Measurements from ENCODE around the gene AHCTF1. TPM values are rescaled to one million over a fixed set of nuclear protein-coding genes. Genes with fewer than 3 reads are reported as not detected.
A peak's percentile ranks its signal among the peaks of the same experiment; 100 is the strongest.

AHCTF1 gene
- total RNA-seq, 3 donors from 2014 or later (not counting 1 experiment from before 2014, with no cell fraction given): 46.5 to 50.2 (median 47.4) TPM

GRCh38 chr1:246811985-246812384 is 119.8 kb downstream of the AHCTF1 start:
- H3K36me3 Mint-ChIP-seq: no peaks in the 10 kb centered on the region
- WGBS (ENCODE audit: insufficient coverage): 89% methylated on average over 2 of the region's 3 CpGs
- peaks cover 6 to 11% of the 10 kb centered on the region in 2 donors for H3K27me3 Mint-ChIP-seq (ENCODE audit: low read depth in 2 of 2)
- no peak overlapping the region for H3K4me3 ChIP-seq (ENCODE audit: low read length)
- intact Hi-C loops (cut with micrococcal nuclease): no loop called here
- peaks cover 7 to 12% of the 10 kb centered on the region in 2 donors for H3K4me1 Mint-ChIP-seq
- no peak for DNase-seq
- H3K4me1 ChIP-seq (ENCODE audit: control insufficient read depth, insufficient read depth, low read length): peaks cover 10% of the 10 kb centered on the region
- TF ChIP-seq, protein P1, sequence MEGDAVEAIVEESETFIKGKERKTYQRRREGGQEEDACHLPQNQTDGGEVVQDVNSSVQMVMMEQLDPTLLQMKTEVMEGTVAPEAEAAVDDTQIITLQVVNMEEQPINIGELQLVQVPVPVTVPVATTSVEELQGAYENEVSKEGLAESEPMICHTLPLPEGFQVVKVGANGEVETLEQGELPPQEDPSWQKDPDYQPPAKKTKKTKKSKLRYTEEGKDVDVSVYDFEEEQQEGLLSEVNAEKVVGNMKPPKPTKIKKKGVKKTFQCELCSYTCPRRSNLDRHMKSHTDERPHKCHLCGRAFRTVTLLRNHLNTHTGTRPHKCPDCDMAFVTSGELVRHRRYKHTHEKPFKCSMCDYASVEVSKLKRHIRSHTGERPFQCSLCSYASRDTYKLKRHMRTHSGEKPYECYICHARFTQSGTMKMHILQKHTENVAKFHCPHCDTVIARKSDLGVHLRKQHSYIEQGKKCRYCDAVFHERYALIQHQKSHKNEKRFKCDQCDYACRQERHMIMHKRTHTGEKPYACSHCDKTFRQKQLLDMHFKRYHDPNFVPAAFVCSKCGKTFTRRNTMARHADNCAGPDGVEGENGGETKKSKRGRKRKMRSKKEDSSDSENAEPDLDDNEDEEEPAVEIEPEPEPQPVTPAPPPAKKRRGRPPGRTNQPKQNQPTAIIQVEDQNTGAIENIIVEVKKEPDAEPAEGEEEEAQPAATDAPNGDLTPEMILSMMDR (IDR thresholded peaks at IDR 0.05): no peak
- no peak overlapping the region for H3K27ac ChIP-seq (ENCODE audit: low read length)
- ATAC-seq: no peak
- H3K9me3 ChIP-seq (ENCODE audit: control insufficient read depth, insufficient read depth, low read length): no peaks in the 10 kb centered on the region
- no peaks in the 10 kb centered on the region for H3K36me3 ChIP-seq (ENCODE audit: control insufficient read depth, insufficient read depth, low read length)
- no peaks in the 10 kb centered on the region for H3K27me3 ChIP-seq (ENCODE audit: control insufficient read depth, insufficient read depth, low read length)
- H3K4me3 Mint-ChIP-seq: no peak overlapping the region
- no peak overlapping the region for H3K27ac Mint-ChIP-seq
- no peaks in the 10 kb centered on the region for H3K9me3 Mint-ChIP-seq

GRCh38 chr1:246809473-246809872 is 122.3 kb downstream of the AHCTF1 start:
- no peak overlapping the region for H3K4me3 ChIP-seq (ENCODE audit: low read length)
- TF ChIP-seq, protein P1 (IDR thresholded peaks at IDR 0.05): no peak
- no peak overlapping the region for H3K27ac ChIP-seq (ENCODE audit: low read length)
- no peaks in the 10 kb centered on the region for H3K9me3 Mint-ChIP-seq
- H3K36me3 Mint-ChIP-seq: no peaks in the 10 kb centered on the region
- H3K9me3 ChIP-seq (ENCODE audit: control insufficient read depth, insufficient read depth, low read length): no peaks in the 10 kb centered on the region
- intact Hi-C loops (cut with micrococcal nuclease): no loop called here
- DNase-seq (no peak), ATAC-seq (peak in 1 of 3 donors; percentile 24)
- no peaks in the 10 kb centered on the region for H3K36me3 ChIP-seq (ENCODE audit: control insufficient read depth, insufficient read depth, low read length)
- no peaks in the 10 kb centered on the region for H3K27me3 ChIP-seq (ENCODE audit: control insufficient read depth, insufficient read depth, low read length)
- H3K4me3 Mint-ChIP-seq: no peak overlapping the region
- peaks cover 2 to 17% of the 10 kb centered on the region in 2 donors for H3K27me3 Mint-ChIP-seq (ENCODE audit: low read depth in 2 of 2)
- 95% methylated on average over 6 of the region's 6 CpGs for WGBS (ENCODE audit: insufficient coverage)
- H3K27ac Mint-ChIP-seq: no peak overlapping the region
- H3K4me1 ChIP-seq (ENCODE audit: control insufficient read depth, insufficient read depth, low read length): no peaks in the 10 kb centered on the region
- no peaks in the 10 kb centered on the region for H3K4me1 Mint-ChIP-seq

- 93% methylated on average over 8 of the region's 10 CpGs for WGBS (ENCODE audit: insufficient coverage)
- Histone ChIP-seq H3K9me3 (ENCODE audit: control insufficient read depth, insufficient read depth, low read length) (no peaks in the 10 kb centered on the region), H3K36me3 (ENCODE audit: control insufficient read depth, insufficient read depth, low read length) (no peaks in the 10 kb centered on the region), H3K4me1 (ENCODE audit: control insufficient read depth, insufficient read depth, low read length) (no peaks in the 10 kb centered on the region), H3K27ac (ENCODE audit: low read length) (no peak overlapping the region), H3K27me3 (ENCODE audit: control insufficient read depth, insufficient read depth, low read length) (no peaks in the 10 kb centered on the region), H3K4me3 (ENCODE audit: low read length) (no peak overlapping the region)
- Mint-ChIP-seq H3K27me3 (ENCODE audit: low read depth in 2 of 2) (peaks cover 2 to 17% of the 10 kb centered on the region in 2 donors), H3K36me3 (no peaks in the 10 kb centered on the region), H3K27ac (no peak overlapping the region), H3K4me1 (no peaks in the 10 kb centered on the region), H3K4me3 (no peak overlapping the region), H3K9me3 (no peaks in the 10 kb centered on the region)
- TF ChIP-seq, protein P1 (IDR thresholded peaks at IDR 0.05): no peak
- no peak for ATAC-seq
- no peak for DNase-seq
- intact Hi-C loops (cut with micrococcal nuclease): no loop called here
These were observed 126.5 kb downstream of the AHCTF1 start for GRCh38 chr1:246805135-246805716.

DNA sequence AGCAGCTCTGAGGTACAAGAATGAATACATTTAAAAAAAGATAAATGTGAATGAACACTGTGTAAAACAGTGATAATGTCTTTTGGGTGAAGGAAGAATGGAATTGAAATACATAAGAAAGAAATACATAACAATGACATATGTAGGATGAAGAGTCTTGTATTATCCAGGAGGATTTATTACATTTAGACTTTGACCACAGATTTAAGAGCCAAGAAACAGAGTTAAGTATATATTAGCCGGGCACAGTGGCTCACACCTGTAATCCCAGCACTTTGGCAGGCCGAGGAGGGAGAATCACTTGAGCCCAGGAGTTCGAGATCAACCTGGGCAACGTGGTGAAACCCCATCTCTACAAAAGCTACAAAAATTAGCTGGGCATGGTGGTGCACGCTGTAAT is 127.9 kb downstream of the AHCTF1 start:
- Histone ChIP-seq H3K36me3 (ENCODE audit: control insufficient read depth, insufficient read depth, low read length) (no peaks in the 10 kb centered on the region), H3K4me3 (ENCODE audit: low read length) (no peak overlapping the region), H3K4me1 (ENCODE audit: control insufficient read depth, insufficient read depth, low read length) (no peaks in the 10 kb centered on the region), H3K27ac (ENCODE audit: low read length) (no peak overlapping the region), H3K9me3 (ENCODE audit: control insufficient read depth, insufficient read depth, low read length) (no peaks in the 10 kb centered on the region), H3K27me3 (ENCODE audit: control insufficient read depth, insufficient read depth, low read length) (no peaks in the 10 kb centered on the region)
- 90% methylated on average over 4 of the region's 5 CpGs for WGBS (ENCODE audit: insufficient coverage)
- Mint-ChIP-seq H3K4me1 (no peaks in the 10 kb centered on the region), H3K27me3 (ENCODE audit: low read depth in 2 of 2) (peaks cover 5 to 17% of the 10 kb centered on the region in 2 donors), H3K9me3 (no peaks in the 10 kb centered on the region), H3K4me3 (no peak overlapping the region), H3K36me3 (no peaks in the 10 kb centered on the region), H3K27ac (no peak overlapping the region)
- intact Hi-C loops (cut with micrococcal nuclease): no loop called here
- ATAC-seq (no peak), DNase-seq (no peak)
- TF ChIP-seq, protein P1 (IDR thresholded peaks at IDR 0.05): no peak
